Right lobe of liver (tissue), 6 donors: ENCODE data around the gene ALG3. TPM values are rescaled to one million over a fixed set of nuclear protein-coding genes. Genes with fewer than 3 reads are reported as not detected.

Experiments
- ATAC-seq, 4 donors: fragments of 200-7000 bp; cut with Tn5 transposase; one replicate each; pipeline ENCODE4 v1.9.1; 2020; ENCODE audit warnings: mild to moderate bottlenecking in 4 of 4, moderate library complexity in 4 of 4
- DNase-seq, 3 donors: peaks; one replicate each; pipeline ENCODE4 v3.0.0-alpha.2; 2020
- H3K27ac ChIP-seq, 3 donors: fragments of 200-600 bp; one replicate each; pipeline ENCODE4 v1.8.0; 2022
- H3K27me3 ChIP-seq, 2 donors: fragments of 200-600 bp; one replicate each; pipeline ENCODE4 v1.8.0; 2022
- H3K36me3 ChIP-seq, 4 donors: fragments of 200-600 bp; sonication (generic) in 1 of 4; one replicate each; pipeline versions ENCODE4 v1.5.1 to v1.8.0; 2017 to 2022; ENCODE audit warnings: control low read depth in 1 of 4
- H3K4me1 ChIP-seq, 4 donors: fragments of 200-600 bp; sonication (generic) in 1 of 4; one replicate each; pipeline versions ENCODE4 v1.5.1 to v1.8.0; 2017 to 2022; ENCODE audit warnings: control low read depth in 1 of 4
- H3K4me3 ChIP-seq, 3 donors: fragments of 200-600 bp; one replicate each; pipeline ENCODE4 v1.8.0; 2022
- H3K9me3 ChIP-seq, 4 donors: fragments of 200-600 bp; sonication (generic) in 1 of 4; one replicate each; pipeline versions ENCODE4 v1.5.1 to v1.8.0; 2017 to 2022; ENCODE audit warnings: control low read depth in 1 of 4
- POLR2A ChIP-seq: fragments of 450-650 bp; IDR thresholded peaks from one replicate; pipeline ENCODE4 v1.6.1; 2017; ENCODE audit warnings: antibody characterized with exemption, mild to moderate bottlenecking
- WGBS: methylation state at CpG from one replicate; pipeline ENCODE4 v1.1.6; 2018; ENCODE audit warnings: low coverage, low lambda C conversion rate; ENCODE audit not compliant: insufficient coverage; ENCODE audit errors: missing lambda C conversion rate; 5-methylcytosine and 5-hydroxymethylcytosine counted together
- intact Hi-C, 2 donors: fragments of 100-400 bp; cut with DNase I; formaldehyde crosslinking; loops; one replicate each; pipeline versions ENCODE4 v1.11.2 to v1.14.1; 2022
- total RNA-seq, 6 experiments: library from RNA; depleted of rRNA in 2 of 6; stranded (reverse); fragments of >200 nt in 2 of 6; fragmentation: NEBNext Ultra II Directional in 3 of 6; extraction: Animal tissue kit (Norgen Biotek cat#: 25700) in 3 of 6; gene quantifications; one replicate each; pipeline versions ENCODE4 v1.1.0 to v1.2.4, GENCODE V29; 2016 to 2023
- TF ChIP-seq, protein P1 (sequence below), 4 donors: fragments of 200-600 bp in 3 of 4; fragments of 450-650 bp in 1 of 4; IDR thresholded peaks; one replicate each; pipeline versions ENCODE4 v1.5.1 to v1.8.0; 2016 to 2022; ENCODE audit warnings: antibody characterized with exemption in 4 of 4, mild to moderate bottlenecking in 2 of 4
- donor health status: DM: no; HTN: yes; CAD: no.
- donor health status: DM: no; HTN: no; CAD: no.
- donor health status: DM: no; HTN: no; CAD: no.
- donor health status: DM: no; HTN: yes; CAD: no.
- donor health status: DM: no; HTN: yes; CAD: no.

The ALG3 gene
- total RNA-seq, 6 experiments from 2014 or later: 29.3 to 130 (median 35.5) TPM

DNA sequence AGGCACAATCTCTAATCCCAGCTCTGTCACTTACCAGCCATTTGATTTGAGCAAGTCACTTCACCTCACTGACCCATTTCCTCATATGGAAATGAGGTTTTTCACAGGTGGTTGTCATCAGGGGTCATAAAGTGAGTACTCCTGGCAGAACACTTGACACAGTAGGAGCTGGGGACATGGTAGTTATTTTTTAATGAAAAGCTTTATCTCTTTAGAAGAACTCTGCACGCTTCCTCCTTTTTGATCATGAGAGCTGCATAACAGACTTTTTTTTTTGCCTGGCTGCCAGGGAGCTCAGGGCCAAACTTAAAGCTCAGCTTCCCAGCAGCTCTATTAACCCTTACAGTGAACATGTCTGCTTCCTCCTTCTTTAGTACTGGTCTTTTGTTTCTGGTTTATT lies 11.0 kb downstream of the ALG3 start:
- intact Hi-C loops: no loop called here
- no peaks in the 10 kb centered on the region for H3K9me3 ChIP-seq
- no peak for TF ChIP-seq POLR2A
- TF ChIP-seq, protein P1, sequence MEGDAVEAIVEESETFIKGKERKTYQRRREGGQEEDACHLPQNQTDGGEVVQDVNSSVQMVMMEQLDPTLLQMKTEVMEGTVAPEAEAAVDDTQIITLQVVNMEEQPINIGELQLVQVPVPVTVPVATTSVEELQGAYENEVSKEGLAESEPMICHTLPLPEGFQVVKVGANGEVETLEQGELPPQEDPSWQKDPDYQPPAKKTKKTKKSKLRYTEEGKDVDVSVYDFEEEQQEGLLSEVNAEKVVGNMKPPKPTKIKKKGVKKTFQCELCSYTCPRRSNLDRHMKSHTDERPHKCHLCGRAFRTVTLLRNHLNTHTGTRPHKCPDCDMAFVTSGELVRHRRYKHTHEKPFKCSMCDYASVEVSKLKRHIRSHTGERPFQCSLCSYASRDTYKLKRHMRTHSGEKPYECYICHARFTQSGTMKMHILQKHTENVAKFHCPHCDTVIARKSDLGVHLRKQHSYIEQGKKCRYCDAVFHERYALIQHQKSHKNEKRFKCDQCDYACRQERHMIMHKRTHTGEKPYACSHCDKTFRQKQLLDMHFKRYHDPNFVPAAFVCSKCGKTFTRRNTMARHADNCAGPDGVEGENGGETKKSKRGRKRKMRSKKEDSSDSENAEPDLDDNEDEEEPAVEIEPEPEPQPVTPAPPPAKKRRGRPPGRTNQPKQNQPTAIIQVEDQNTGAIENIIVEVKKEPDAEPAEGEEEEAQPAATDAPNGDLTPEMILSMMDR (IDR thresholded peaks at IDR 0.05): no peak
- peaks cover 0 to 7% (median 1%) of the 10 kb centered on the region in 4 donors for H3K36me3 ChIP-seq
- no peaks in the 10 kb centered on the region for H3K27me3 ChIP-seq
- no peak for DNase-seq
- no peak for ATAC-seq
- H3K4me3 ChIP-seq: no peak overlapping the region
- H3K4me1 ChIP-seq: peaks cover 0 to 16% (median 4%) of the 10 kb centered on the region in 4 donors
- no peak overlapping the region for H3K27ac ChIP-seq
- WGBS: 36% methylated on average over 1 of the region's 1 CpG

DNA sequence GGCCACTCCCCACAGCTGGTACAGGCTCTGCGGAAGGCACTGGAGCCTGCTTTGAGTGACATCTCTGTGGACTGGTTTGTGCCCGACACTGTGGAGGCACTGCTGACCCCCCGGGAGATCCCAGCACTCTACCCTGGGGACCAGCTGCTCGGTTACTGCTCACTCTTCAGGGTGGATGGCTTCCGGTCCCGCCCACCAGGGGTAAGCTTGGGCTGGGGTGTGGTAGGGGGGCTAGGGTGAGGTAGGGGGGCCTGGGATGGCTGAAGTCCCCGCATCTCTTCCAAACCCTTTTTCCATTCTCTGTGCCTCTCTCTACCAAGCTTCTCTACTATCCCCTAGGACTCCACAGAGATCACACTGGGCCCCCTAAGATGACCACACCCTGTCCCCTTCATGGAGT lies 11.6 kb downstream of the ALG3 start:
- WGBS: no CpG with 5 or more reads among the region's 7 CpGs
- intact Hi-C loops: no loop called here
- no peak for DNase-seq

DNA sequence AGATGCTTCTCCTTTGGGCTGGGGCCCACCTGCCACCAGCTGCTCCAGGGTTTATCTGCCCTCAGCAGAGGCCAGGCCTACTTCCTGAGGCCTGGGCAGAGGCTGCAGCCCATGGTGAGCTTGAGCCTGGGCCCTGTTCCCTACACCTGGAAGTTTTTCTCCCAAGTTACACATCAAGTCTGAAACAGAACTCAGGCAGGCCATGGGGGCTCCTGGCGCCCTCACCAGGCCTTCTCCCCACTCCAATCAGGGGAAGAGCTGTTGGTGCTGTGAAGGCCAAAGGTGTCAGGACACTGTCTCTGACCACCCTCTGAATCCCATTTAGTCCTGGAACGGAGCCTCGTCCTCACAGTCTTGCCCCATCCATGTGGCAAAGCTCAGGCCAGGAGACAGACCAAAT lies 12.1 kb downstream of the ALG3 start:
- intact Hi-C loops: no loop called here
- ATAC-seq (no peak), DNase-seq (no peak)
- no peaks in the 10 kb centered on the region for H3K36me3 ChIP-seq
- no CpG with 5 or more reads among the region's 3 CpGs for WGBS
- peaks cover 0 to 2% of the 10 kb centered on the region in 2 donors for H3K27me3 ChIP-seq
- no peak overlapping the region for H3K4me3 ChIP-seq
- TF ChIP-seq POLR2A: no peak
- TF ChIP-seq, protein P1 (IDR thresholded peaks at IDR 0.05): no peak
- no peaks in the 10 kb centered on the region for H3K9me3 ChIP-seq
- H3K27ac ChIP-seq: no peak overlapping the region
- peaks cover 0 to 7% (median 2%) of the 10 kb centered on the region in 4 donors for H3K4me1 ChIP-seq

More for the DNA sequence above, 11.6 kb downstream of the ALG3 start:
- Histone ChIP-seq H3K9me3 (no peaks in the 10 kb centered on the region), H3K27ac (no peak overlapping the region), H3K4me3 (no peak overlapping the region), H3K27me3 (no peaks in the 10 kb centered on the region), H3K36me3 (peaks cover 0 to under 1% (median 0%) of the 10 kb centered on the region in 4 donors), H3K4me1 (peaks cover 0 to 13% (median 4%) of the 10 kb centered on the region in 4 donors)
- TF ChIP-seq POLR2A: no peak
- TF ChIP-seq, protein P1 (IDR thresholded peaks at IDR 0.05): no peak
- ATAC-seq: no peak

DNA sequence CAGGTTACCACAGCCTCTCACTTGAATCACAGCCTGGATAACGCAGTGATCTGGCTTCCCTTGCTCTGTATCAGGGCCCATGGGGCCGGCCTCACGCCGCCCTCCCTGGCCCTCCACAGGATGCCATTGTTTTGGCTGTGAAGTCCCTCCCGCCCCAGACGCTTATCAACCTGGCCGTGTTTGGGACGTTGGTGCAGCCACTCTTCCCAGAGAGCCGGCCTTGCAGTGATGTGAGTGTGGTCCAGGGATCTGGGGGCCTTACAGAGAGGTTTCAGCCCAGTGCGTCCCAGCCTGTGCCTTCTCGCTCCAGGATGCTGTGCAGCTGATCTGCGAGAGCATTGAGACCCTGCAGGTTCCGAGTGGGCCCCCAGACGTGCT lies 12.7 kb downstream of the ALG3 start:
- no peak for DNase-seq
- no peak overlapping the region for H3K4me3 ChIP-seq
- intact Hi-C loops: no loop called here
- H3K36me3 ChIP-seq: no peaks in the 10 kb centered on the region
- ATAC-seq: no peak
- 58% methylated on average over 5 of the region's 14 CpGs for WGBS
- H3K27ac ChIP-seq: no peak overlapping the region
- TF ChIP-seq POLR2A: no peak
- TF ChIP-seq, protein P1 (IDR thresholded peaks at IDR 0.05): no peak
- H3K27me3 ChIP-seq: peaks cover 0 to 8% of the 10 kb centered on the region in 2 donors
- H3K4me1 ChIP-seq: peaks cover 0 to under 1% (median 0%) of the 10 kb centered on the region in 4 donors
- no peaks in the 10 kb centered on the region for H3K9me3 ChIP-seq
